Upper lobe of left lung (tissue), 6 donors: ENCODE data around the gene PTPRN2. TPM values are rescaled to one million over a fixed set of nuclear protein-coding genes. Genes with fewer than 3 reads are reported as not detected.

Experiments
- ATAC-seq, 2 donors: fragments of 200-7000 bp; cut with Tn5 transposase; one replicate each; pipeline ENCODE4 v1.9.1; 2022; ENCODE audit warnings: mild to moderate bottlenecking in 2 of 2, moderate library complexity in 2 of 2; ENCODE audit not compliant: low FRiP score in 2 of 2
- DNase-seq, 2 donors: peaks; one replicate each; pipeline ENCODE4 v3.0.0-alpha.2; 2019 to 2020
- H3K27ac ChIP-seq, 4 donors: fragments of 200-600 bp; sonication (generic); one replicate each; pipeline ENCODE4 v1.5.1; 2016 to 2019
- H3K27me3 ChIP-seq, 4 donors: fragments of 200-600 bp; sonication (generic); one replicate each; pipeline ENCODE4 v1.5.1; 2017 to 2019
- H3K36me3 ChIP-seq, 4 donors: fragments of 200-600 bp; sonication (generic); one replicate each; pipeline ENCODE4 v1.5.1; 2016 to 2019
- H3K4me1 ChIP-seq, 4 donors: fragments of 200-600 bp; sonication (generic); one replicate each; pipeline ENCODE4 v1.5.1; 2018 to 2019
- H3K4me3 ChIP-seq, 4 donors: fragments of 200-600 bp; sonication (generic); one replicate each; pipeline ENCODE4 v1.5.1; 2017 to 2019; ENCODE audit warnings: mild to moderate bottlenecking in 2 of 4, moderate library complexity in 1 of 4
- H3K9me3 ChIP-seq, 4 donors: fragments of 200-600 bp; sonication (generic); one replicate each; pipeline ENCODE4 v1.5.1; 2018 to 2019
- CTCF ChIP-seq, 6 experiments: fragments of 450-650 bp in 4 of 6; fragments of 200-600 bp in 2 of 6; sonication (generic) in 2 of 6; IDR thresholded peaks; one replicate each; pipeline ENCODE4 v1.5.1; 2016 to 2019; ENCODE audit warnings: antibody characterized with exemption in 6 of 6
- EP300 ChIP-seq, 4 donors: sonication (generic); formaldehyde crosslinking; IDR thresholded peaks; one replicate each; pipeline ENCODE4 v1.5.1; 2017; ENCODE audit warnings: antibody characterized with exemption in 4 of 4, control low read depth in 2 of 4
- POLR2A ChIP-seq, 4 donors: fragments of 450-650 bp; IDR thresholded peaks; one replicate each; pipeline ENCODE4 v1.5.1; 2016 to 2017; ENCODE audit warnings: antibody characterized with exemption in 4 of 4, mild to moderate bottlenecking in 2 of 4
- POLR2AphosphoS5 ChIP-seq, 2 donors: sonication (generic); formaldehyde crosslinking; IDR thresholded peaks; one replicate each; pipeline ENCODE4 v1.5.1; 2017; ENCODE audit warnings: antibody characterized with exemption in 2 of 2
- WGBS, 2 donors: methylation state at CpG; one replicate each; pipeline ENCODE4 v1.1.5; 2017 to 2018; 5-methylcytosine and 5-hydroxymethylcytosine counted together
- total RNA-seq, 6 donors: library from RNA; depleted of rRNA in 4 of 6; stranded (reverse); fragments of >200 nt in 4 of 6; gene quantifications; one replicate each; pipeline versions ENCODE4 v1.1.0 to v1.2.1, GENCODE V29; 2016 to 2021
- donor health status: DM: no; HTN: no; CAD: no; lungs with moderate emphysema.
- donor health status: DM: no; HTN: yes; CAD: no; lungs with severe emphysema.

Gene PTPRN2
- total RNA-seq, 6 donors from 2014 or later, result 3.3 to 7.9 (median 5.2) TPM

GRCh38 chr7:157717211-157718174 is 870.1 kb downstream of the PTPRN2 start:
- no peaks in the 10 kb centered on the region for H3K9me3 ChIP-seq
- no peaks in the 10 kb centered on the region for H3K36me3 ChIP-seq
- ATAC-seq, result no peak
- peak in 1 of 2 donors; percentile 10 for DNase-seq
- H3K27ac ChIP-seq, result no peak overlapping the region
- WGBS, 2 donors, result 84 to 88% methylated on average over 23 to 28 of the region's 31 CpGs
- H3K27me3 ChIP-seq, result no peaks in the 10 kb centered on the region
- H3K4me1 ChIP-seq, result no peaks in the 10 kb centered on the region
- no peak overlapping the region for H3K4me3 ChIP-seq
- TF ChIP-seq POLR2AphosphoS5 (IDR thresholded peaks at IDR 0.05), result no peak
- no peak for TF ChIP-seq EP300 (IDR thresholded peaks at IDR 0.05)
- TF ChIP-seq CTCF (IDR thresholded peaks at IDR 0.05), result no peak
- TF ChIP-seq POLR2A (IDR thresholded peaks at IDR 0.05), result no peak

GRCh38 chr7:157715938-157716280 is 871.7 kb downstream of the PTPRN2 start:
- no peak for TF ChIP-seq POLR2A (IDR thresholded peaks at IDR 0.05)
- no peak for TF ChIP-seq CTCF (IDR thresholded peaks at IDR 0.05)
- TF ChIP-seq POLR2AphosphoS5 (IDR thresholded peaks at IDR 0.05), result no peak
- no peak for TF ChIP-seq EP300 (IDR thresholded peaks at IDR 0.05)
- ATAC-seq (no peak), DNase-seq (no peak)
- H3K4me1 ChIP-seq, result no peaks in the 10 kb centered on the region
- no peaks in the 10 kb centered on the region for H3K9me3 ChIP-seq
- WGBS, 2 donors, result 78 to 90% methylated on average over 2 to 8 of the region's 8 CpGs
- no peaks in the 10 kb centered on the region for H3K36me3 ChIP-seq
- H3K4me3 ChIP-seq, result no peak overlapping the region
- H3K27me3 ChIP-seq, result no peaks in the 10 kb centered on the region
- H3K27ac ChIP-seq, result no peak overlapping the region

- Histone ChIP-seq H3K4me1 (no peaks in the 10 kb centered on the region), H3K27ac (no peak overlapping the region), H3K36me3 (no peaks in the 10 kb centered on the region), H3K9me3 (no peaks in the 10 kb centered on the region), H3K4me3 (no peak overlapping the region), H3K27me3 (no peaks in the 10 kb centered on the region)
- ATAC-seq (no peak), DNase-seq (peak in 1 of 2 donors; percentile 15)
- no peak for TF ChIP-seq EP300 (IDR thresholded peaks at IDR 0.05)
- no peak for TF ChIP-seq POLR2AphosphoS5 (IDR thresholded peaks at IDR 0.05)
- no peak for TF ChIP-seq POLR2A (IDR thresholded peaks at IDR 0.05)
- no peak for TF ChIP-seq CTCF (IDR thresholded peaks at IDR 0.05)
- WGBS, 2 donors, result 79 to 88% methylated on average over 17 to 25 of the region's 25 CpGs
Observed at GRCh38 chr7:157715071-157715937, 872.3 kb downstream of the PTPRN2 start.

GRCh38 chr7:157714166-157715070 is 873.2 kb downstream of the PTPRN2 start:
- no peak for TF ChIP-seq POLR2A (IDR thresholded peaks at IDR 0.05)
- no peak for TF ChIP-seq POLR2AphosphoS5 (IDR thresholded peaks at IDR 0.05)
- TF ChIP-seq EP300 (IDR thresholded peaks at IDR 0.05), result no peak
- no peak for TF ChIP-seq CTCF (IDR thresholded peaks at IDR 0.05)
- no peaks in the 10 kb centered on the region for H3K27me3 ChIP-seq
- DNase-seq, result peak in 1 of 2 donors; percentile 15
- ATAC-seq, result no peak
- H3K4me1 ChIP-seq, result no peaks in the 10 kb centered on the region
- 84 to 88% methylated on average over 29 of the region's 29 CpGs for WGBS, 2 donors
- H3K36me3 ChIP-seq, result no peaks in the 10 kb centered on the region
- no peak overlapping the region for H3K27ac ChIP-seq
- H3K9me3 ChIP-seq, result no peaks in the 10 kb centered on the region
- H3K4me3 ChIP-seq, result no peak overlapping the region
